ENCODE results near the gene MEP1B.

GRCh38 chr18:32252141-32252860 is 62.5 kb downstream of the MEP1B start:
- TF ChIP-seq SP1 (IDR thresholded peaks at IDR 0.05) (no peak), LEF1 (IDR thresholded peaks at IDR 0.05; ENCODE audit: borderline replicate concordance) (no peak), TARDBP (IDR thresholded peaks at IDR 0.05) (no peak), ELF4 (IDR thresholded peaks at IDR 0.05) (no peak), PKNOX1 (IDR thresholded peaks at IDR 0.05) (no peak), FOXM1 (IDR thresholded peaks at IDR 0.05; ENCODE audit: borderline replicate concordance) (no peak), FOXK2 (IDR thresholded peaks at IDR 0.05) (no peak)
